ENCODE results near the gene RAD51AP1. TPM values are rescaled to one million over a fixed set of nuclear protein-coding genes. Genes with fewer than 3 reads are reported as not detected.

Gene RAD51AP1
- polyA plus RNA-seq (6.6 and 10.2 TPM in 2 replicates), polyA minus RNA-seq (4.9 and 5.7 TPM in 2 replicates)

GRCh38 chr12:4538207-4539160 lies at the start of gene RAD51AP1:
RAD51AP1 (plus strand) TSS chr12:4538890; CDS start chr12:4538940, 50 bp downstream.
- Histone ChIP-seq H3K36me3 (ENCODE audit: insufficient read depth, low read length) (peaks cover 3% of the 10 kb centered on the region), H3K9me2 (ENCODE audit: insufficient read depth, low read length) (no peaks in the 10 kb centered on the region), H3K9ac (ENCODE audit: low read length) (peak within 1 kb of the TSS; percentile 79), H4K20me1 (ENCODE audit: insufficient read depth) (no peaks in the 10 kb centered on the region), H3K79me2 (replicated peaks; ENCODE audit: insufficient read depth, low read length) (peaks cover 42% of the 10 kb centered on the region), H3K27me3 (ENCODE audit: insufficient read depth, low read depth, low read length) (no peaks in the 10 kb centered on the region), H3K4me2 (ENCODE audit: low read length) (peak within 1 kb of the TSS; percentile 77), H3F3A (ENCODE audit: insufficient read depth, low read length, poor library complexity, severe bottlenecking) (no peaks in the 10 kb centered on the region), H3K4me3 (ENCODE audit: low read length) (peak within 1 kb of the TSS; percentile 85), H2AFZ (ENCODE audit: low read depth, low read length) (peak within 1 kb of the TSS; percentile 93), H3K27ac (ENCODE audit: low read length) (peak within 1 kb of the TSS; percentile 88), H3K9me3 (ENCODE audit: low read length) (no peaks in the 10 kb centered on the region)
- TF ChIP-seq RAD21 (conservative IDR thresholded peaks at IDR 0.05): peak; percentile 50
- TF ChIP-seq EP300 (conservative IDR thresholded peaks at IDR 0.05; ENCODE audit: poor library complexity, severe bottlenecking): peak; percentile 100
- TF ChIP-seq EZH2 (IDR thresholded peaks at IDR 0.05; ENCODE audit: borderline replicate concordance, insufficient read depth, low read length, poor library complexity, severe bottlenecking): no peak
- no peak for TF ChIP-seq CTCF (IDR thresholded peaks at IDR 0.05; ENCODE audit: poor library complexity, severe bottlenecking)
- peak; percentile 58 for TF ChIP-seq SMC3 (conservative IDR thresholded peaks at IDR 0.05; ENCODE audit: poor library complexity)
- peak; percentile 83 for TF ChIP-seq POLR2AphosphoS5 (IDR thresholded peaks at IDR 0.05)
- peak; percentile 93 for TF ChIP-seq MXI1 (conservative IDR thresholded peaks at IDR 0.05; ENCODE audit: poor library complexity, severe bottlenecking)
- TF ChIP-seq TAF1 (IDR thresholded peaks at IDR 0.05; ENCODE audit: low read depth): peak; percentile 71
- TF ChIP-seq REST (IDR thresholded peaks at IDR 0.05; ENCODE audit: borderline replicate concordance): peak; percentile 49

GRCh38 chr12:4489556-4489955 lies 49.1 kb upstream of the RAD51AP1 start:
- H3K79me2 ChIP-seq (replicated peaks; ENCODE audit: insufficient read depth, low read length): no peaks in the 10 kb centered on the region
- H3K36me3 ChIP-seq (ENCODE audit: insufficient read depth, low read length): peaks cover 3% of the 10 kb centered on the region
- no peak overlapping the region for H3K4me3 ChIP-seq (ENCODE audit: low read length)
- H3K27me3 ChIP-seq (ENCODE audit: insufficient read depth, low read depth, low read length): no peaks in the 10 kb centered on the region
- no peaks in the 10 kb centered on the region for H4K20me1 ChIP-seq (ENCODE audit: insufficient read depth)
- no peaks in the 10 kb centered on the region for H3F3A ChIP-seq (ENCODE audit: insufficient read depth, low read length, poor library complexity, severe bottlenecking)
- H3K9me2 ChIP-seq (ENCODE audit: insufficient read depth, low read length): no peaks in the 10 kb centered on the region
- no peak overlapping the region for H3K4me2 ChIP-seq (ENCODE audit: low read length)
- no peaks in the 10 kb centered on the region for H3K9me3 ChIP-seq (ENCODE audit: low read length)
- no peak overlapping the region for H3K27ac ChIP-seq (ENCODE audit: low read length)
- no peak overlapping the region for H3K9ac ChIP-seq (ENCODE audit: low read length)
- TF ChIP-seq POLR2AphosphoS5 (IDR thresholded peaks at IDR 0.05) (no peak), EZH2 (IDR thresholded peaks at IDR 0.05; ENCODE audit: borderline replicate concordance, insufficient read depth, low read length, poor library complexity, severe bottlenecking) (no peak), RAD21 (conservative IDR thresholded peaks at IDR 0.05) (no peak), SMC3 (conservative IDR thresholded peaks at IDR 0.05; ENCODE audit: poor library complexity) (no peak), MXI1 (conservative IDR thresholded peaks at IDR 0.05; ENCODE audit: poor library complexity, severe bottlenecking) (no peak), TAF1 (IDR thresholded peaks at IDR 0.05; ENCODE audit: low read depth) (no peak), CTCF (IDR thresholded peaks at IDR 0.05; ENCODE audit: poor library complexity, severe bottlenecking) (no peak), EP300 (conservative IDR thresholded peaks at IDR 0.05; ENCODE audit: poor library complexity, severe bottlenecking) (no peak), REST (IDR thresholded peaks at IDR 0.05; ENCODE audit: borderline replicate concordance) (no peak)
- H2AFZ ChIP-seq (ENCODE audit: low read depth, low read length): no peak overlapping the region

Data from neural cell (in vitro differentiated cells).